ENCODE results near the gene CCDC17. TPM values are rescaled to one million over a fixed set of nuclear protein-coding genes. Genes with fewer than 3 reads are reported as not detected.

Gene CCDC17
- total RNA-seq, 1 experiment from 2014 or later: 2.2 TPM

- in situ Hi-C loops (cut with HindIII; ENCODE audit: low pct_unique_long_range_greater_than_20kb, low sequenced_read_pairs): no loop called here
- no peak for ATAC-seq
Measured at GRCh38 chr1:45585496-45586075, 38.3 kb downstream of the CCDC17 start.

GRCh38 chr1:45585110-45585426 is 38.8 kb downstream of the CCDC17 start:
- peak overlapping the region; percentile 89 to 98 for H3K4me3 ChIP-seq (ENCODE audit: low read depth in 2 of 2, low read length in 2 of 2)
- peaks cover 12% of the 10 kb centered on the region for H3K4me1 ChIP-seq (ENCODE audit: control insufficient read depth, insufficient read depth, low read length)
- DNase-seq (ENCODE audit: low read depth, low spot score) (no peak), ATAC-seq (no peak)
- peak overlapping the region; percentile 67; the same call in 1 of the 2 replicates for H3K27ac ChIP-seq (ENCODE audit: low read length)
- H3K9me3 ChIP-seq (ENCODE audit: control insufficient read depth, insufficient read depth, low read depth, low read length): no peaks in the 10 kb centered on the region
- in situ Hi-C loops (cut with HindIII; ENCODE audit: low pct_unique_long_range_greater_than_20kb, low sequenced_read_pairs): no loop called here
- TF ChIP-seq SIN3A (IDR thresholded peaks at IDR 0.05; ENCODE audit: borderline replicate concordance, insufficient read depth, low read depth, low read length): no peak
- TF ChIP-seq TCF7L2 (IDR thresholded peaks at IDR 0.05; ENCODE audit: low read depth, low read length): no peak
- no peak for TF ChIP-seq CTCF (IDR thresholded peaks at IDR 0.05)
- TF ChIP-seq REST (IDR thresholded peaks at IDR 0.05; ENCODE audit: insufficient read depth in 1 of 2, low read depth in 2 of 2, low read length in 1 of 2): no peak
- TF ChIP-seq POLR2AphosphoS5 (IDR thresholded peaks at IDR 0.05; ENCODE audit: low read depth, low read length): no peak
- CTCF ChIA-PET: no interaction called here
- H3K27me3 ChIP-seq (ENCODE audit: control insufficient read depth, insufficient read depth, low read length): no peaks in the 10 kb centered on the region
- peaks cover 2% of the 10 kb centered on the region; the same call in 1 of the 2 replicates for H3K36me3 ChIP-seq (ENCODE audit: control insufficient read depth, insufficient read depth, low read length)
- POLR2A ChIA-PET: interaction anchor here (0.6 kb wide), 2 partner anchors 53 to 844 kb away, joined by 3 to 4 read pairs; no protein-coding TSS in a partner anchor
- intact Hi-C loops (cut with micrococcal nuclease; ENCODE audit: unreplicated experiment): no loop called here
- no TSS peak for BruUV-seq (replicated peaks)

More at GRCh38 chr1:45585496-45586075, 38.3 kb downstream of the CCDC17 start:
- DNase-seq (ENCODE audit: low read depth, low spot score): no peak
- H3K4me1 ChIP-seq (ENCODE audit: control insufficient read depth, insufficient read depth, low read length): peaks cover 12% of the 10 kb centered on the region
- H3K27me3 ChIP-seq (ENCODE audit: control insufficient read depth, insufficient read depth, low read length): no peaks in the 10 kb centered on the region
- peak overlapping the region; percentile 89 to 98 for H3K4me3 ChIP-seq (ENCODE audit: low read depth in 2 of 2, low read length in 2 of 2)
- intact Hi-C loops (cut with micrococcal nuclease; ENCODE audit: unreplicated experiment): no loop called here
- ChIA-PET POLR2A (interaction anchor here (0.6 kb wide), 1 partner anchor 54 kb away, joined by 3 read pairs; no protein-coding TSS in a partner anchor), CTCF (no interaction called here)
- no peak for TF ChIP-seq REST (IDR thresholded peaks at IDR 0.05; ENCODE audit: insufficient read depth in 1 of 2, low read depth in 2 of 2, low read length in 1 of 2)
- H3K36me3 ChIP-seq (ENCODE audit: control insufficient read depth, insufficient read depth, low read length): peaks cover 2% of the 10 kb centered on the region; the same call in 1 of the 2 replicates
- H3K27ac ChIP-seq (ENCODE audit: low read length): peak overlapping the region; percentile 67; the same call in 1 of the 2 replicates
- no peaks in the 10 kb centered on the region for H3K9me3 ChIP-seq (ENCODE audit: control insufficient read depth, insufficient read depth, low read depth, low read length)
- BruUV-seq (replicated peaks): no TSS peak
